HG03378 (cell line): ENCODE measurements around the gene PSMG1.

Source experiments
- ATAC-seq: cut with Tn5 transposase; IDR thresholded peaks from one replicate; pipeline ENCODE4 v1.9.1; 2021; ENCODE audit warnings: mild to moderate bottlenecking, moderate library complexity; ENCODE audit not compliant: unreplicated experiment

PSMG1 gene

DNA sequence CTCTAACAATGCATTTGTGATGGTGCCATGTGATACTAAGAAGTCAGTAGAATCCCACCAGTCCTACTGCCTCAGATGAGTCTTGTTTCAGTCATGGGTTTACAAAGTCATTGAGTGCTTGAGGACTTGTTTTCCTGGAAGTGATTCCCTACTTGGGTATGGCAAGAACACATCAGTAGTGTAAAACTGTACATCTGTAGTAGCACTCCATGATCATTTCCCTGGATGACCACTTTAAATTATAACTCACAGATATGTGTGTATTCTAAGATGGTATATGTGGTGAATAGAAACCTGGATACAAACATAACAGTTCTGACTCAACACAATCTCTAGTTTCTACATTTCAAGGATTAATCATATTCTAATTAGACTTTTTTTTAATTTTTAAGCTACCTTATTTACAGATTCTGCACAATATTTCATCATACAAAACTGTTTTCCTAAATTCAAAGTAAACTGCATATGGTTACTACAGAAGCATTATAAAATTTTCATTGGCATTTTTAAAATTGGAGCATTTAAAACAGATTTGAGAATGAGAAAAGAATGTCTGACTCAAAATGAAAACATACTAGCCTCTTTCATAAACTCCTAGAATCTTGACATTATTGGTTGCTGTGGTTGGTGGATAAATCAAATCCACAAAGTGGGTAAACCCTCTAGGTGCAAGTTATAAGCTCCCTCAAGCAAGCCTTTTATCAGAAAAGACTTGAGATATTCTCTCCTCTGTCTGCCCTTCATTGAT is 6.8 kb upstream of the PSMG1 start:
- ATAC-seq: no peak

DNA sequence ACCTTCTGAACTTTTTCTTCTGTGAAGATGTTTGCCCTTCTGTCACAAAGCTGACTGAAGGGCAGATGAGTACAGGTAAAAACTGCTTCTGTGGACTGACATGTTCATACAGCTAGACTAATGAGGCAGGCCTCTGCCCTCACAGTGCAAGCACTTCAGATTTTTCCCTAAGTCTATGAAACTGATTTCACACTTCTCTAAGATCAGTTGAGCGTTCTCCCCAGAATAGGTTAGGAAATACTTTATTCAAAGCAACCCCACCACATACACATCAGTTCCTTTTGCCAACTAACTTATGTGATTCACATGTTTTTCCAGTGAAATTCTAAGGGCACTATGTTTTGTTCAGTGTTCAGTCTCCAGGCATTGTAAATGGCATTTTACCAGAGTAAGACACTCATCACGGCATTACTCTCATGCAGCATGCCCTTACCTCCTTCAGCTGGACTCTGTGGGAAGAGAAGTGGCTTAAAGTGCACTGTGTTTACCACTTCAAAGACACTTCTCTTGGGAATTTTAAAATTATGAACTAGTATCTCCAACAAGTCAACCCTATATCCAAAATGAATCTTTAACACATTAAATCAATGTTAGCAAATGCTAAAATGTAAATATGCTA is 5.4 kb upstream of the PSMG1 start:
- ATAC-seq: no peak

DNA sequence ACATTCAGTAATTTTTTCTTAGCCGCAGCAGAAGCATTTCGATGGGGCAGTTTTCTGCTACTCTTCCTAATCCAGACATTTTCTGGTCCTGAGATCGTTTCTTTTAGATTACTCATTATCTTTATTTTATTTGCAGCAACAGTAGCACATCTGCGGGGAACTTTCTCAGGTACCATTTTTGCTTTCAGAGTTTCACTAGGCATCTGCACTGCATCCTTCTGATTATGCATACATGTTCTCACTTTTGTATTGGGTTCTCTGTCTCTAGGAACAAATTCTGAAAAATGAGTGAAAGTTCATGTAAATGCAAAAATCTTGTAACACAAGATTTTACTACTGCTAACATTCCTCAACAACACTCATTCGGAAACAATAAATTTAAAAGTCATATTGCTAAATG is 3.9 kb upstream of the PSMG1 start:
- ATAC-seq: no peak

DNA sequence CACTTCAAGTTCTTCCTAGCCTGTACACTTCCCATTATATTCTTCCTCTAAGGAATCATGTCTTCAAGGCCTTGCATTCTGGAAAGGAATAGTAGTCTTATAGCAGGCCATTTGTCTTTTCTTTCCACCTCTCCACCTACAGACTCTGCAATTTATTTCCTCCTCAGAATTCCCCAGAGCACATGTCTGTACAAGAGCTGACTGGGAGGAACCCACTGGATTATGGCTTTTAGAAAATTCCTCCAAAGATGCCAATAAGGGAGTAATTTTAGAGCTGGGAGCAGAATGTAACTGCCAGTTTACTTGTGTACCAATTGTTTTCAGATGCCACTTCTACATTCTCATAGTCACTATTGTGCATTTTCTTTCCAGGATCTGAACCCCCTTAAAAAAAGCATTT is 3.4 kb upstream of the PSMG1 start:
- ATAC-seq: no peak

DNA sequence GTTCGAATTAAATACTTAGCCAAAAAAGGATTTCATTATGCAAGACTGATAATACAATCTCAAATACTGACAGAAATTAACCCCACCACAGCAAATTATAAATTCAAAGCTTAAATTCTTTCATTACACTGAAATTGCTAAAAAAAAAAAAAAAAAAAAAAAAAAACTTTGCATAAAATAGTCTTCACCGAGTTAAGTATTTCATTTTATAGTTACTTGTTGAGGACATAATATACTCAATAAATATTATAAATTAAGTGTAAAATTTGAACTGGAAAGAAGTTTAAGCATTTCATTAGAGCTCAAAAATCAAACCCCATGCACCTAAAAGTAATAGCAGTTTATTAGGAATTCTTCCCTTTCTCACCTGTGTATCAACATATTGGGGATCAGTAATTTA is 1.9 kb upstream of the PSMG1 start:
- ATAC-seq: no peak

DNA sequence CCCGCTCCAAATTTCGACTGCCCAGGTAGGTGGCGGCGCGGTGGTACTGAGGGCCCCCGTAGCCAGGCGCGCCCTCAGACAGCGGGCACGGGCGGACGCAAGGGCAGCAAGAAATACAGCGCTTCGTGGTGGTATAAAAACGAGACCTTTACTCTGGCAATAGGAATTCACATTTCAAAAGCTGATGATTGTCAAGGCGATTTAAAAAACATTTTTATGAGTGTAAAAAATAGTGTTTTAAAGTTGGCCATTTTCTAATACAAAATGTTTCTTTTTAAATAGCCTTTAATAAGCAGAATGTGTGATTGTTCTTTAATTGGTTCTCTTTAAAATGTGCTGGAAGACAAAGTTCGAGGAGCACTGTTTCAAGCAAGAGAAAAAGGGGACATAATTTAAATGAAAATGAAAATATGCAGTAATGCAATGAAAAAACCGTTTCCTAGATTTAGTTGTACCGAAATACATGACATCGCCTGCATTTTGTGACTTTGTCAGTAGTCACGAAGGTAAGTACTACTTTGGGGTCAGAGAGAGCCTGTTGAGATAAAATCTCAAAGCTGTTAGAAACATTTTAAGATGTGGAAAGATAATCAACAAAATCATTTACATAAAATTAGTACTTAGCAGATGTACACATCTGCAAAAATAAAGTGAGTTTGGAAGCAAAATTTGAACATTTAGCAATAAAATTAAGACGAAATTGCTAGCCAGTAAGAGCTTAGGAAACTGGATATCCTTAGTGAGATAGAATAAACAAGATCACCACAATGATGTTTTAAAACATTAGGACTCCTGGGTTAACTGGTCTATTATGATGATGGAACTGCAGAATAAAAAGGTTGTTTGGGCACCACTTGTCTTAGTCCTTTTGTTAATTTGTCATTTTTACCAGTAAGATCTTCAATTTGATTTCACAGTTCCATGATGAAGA is 1.1 kb upstream of the PSMG1 start:
- ATAC-seq: no peak

DNA sequence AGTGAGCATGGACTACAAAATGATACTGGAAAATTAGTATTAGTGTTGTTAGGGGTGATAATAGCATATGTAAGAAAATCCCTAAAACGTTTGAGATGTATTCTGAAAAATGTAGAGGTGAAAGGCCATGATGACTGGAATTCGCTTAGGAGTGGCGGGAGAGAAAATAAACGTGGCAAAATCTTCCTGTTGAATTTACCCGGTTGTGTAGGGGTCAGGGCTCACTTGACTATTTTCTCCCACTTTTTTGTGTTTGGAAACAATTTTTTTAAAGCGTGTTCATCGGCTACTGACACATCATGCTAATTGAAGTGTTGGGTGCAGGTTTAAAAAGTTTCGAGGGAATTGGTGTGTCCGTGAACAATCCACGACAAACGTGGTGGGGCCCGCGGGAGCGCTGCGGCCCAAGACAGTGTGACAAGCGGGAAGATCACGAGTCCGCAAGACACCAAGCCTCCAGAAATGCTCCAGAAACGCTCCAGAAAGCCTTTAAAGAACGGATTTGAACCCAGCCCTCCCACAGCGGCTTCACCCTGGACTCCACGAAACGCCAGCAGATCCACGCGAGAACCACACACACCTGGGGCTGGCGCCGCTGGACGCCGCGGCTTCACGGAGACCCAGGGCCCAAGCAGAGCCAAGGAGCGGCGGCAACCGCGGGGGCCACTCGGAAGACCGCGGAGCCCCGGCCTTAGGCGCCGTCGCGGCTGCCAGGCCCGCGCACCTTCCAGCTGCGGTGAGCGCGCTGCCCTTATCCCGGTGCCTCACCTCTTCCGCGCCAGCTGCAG is 573 bp downstream of the PSMG1 start:
- no peak for ATAC-seq

DNA sequence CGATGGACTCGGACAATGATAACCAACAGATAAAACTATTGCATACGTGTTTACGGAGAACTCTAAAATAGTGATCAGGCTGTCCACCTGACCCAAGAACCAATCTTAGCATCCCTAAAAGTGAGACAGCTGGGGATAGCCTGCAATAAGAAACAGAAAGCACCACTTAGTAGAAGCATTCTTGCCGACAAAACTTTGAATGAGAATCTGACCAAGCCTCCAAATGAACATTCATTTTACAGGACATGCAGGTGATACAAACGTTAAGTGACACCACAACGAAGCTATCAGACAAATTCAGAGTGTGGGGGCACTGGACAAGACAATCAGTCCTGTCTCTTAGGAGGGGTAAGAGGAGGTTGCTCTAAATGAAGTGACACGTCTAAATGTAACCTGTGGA is 1.2 kb downstream of the PSMG1 start:
- ATAC-seq: no peak

DNA sequence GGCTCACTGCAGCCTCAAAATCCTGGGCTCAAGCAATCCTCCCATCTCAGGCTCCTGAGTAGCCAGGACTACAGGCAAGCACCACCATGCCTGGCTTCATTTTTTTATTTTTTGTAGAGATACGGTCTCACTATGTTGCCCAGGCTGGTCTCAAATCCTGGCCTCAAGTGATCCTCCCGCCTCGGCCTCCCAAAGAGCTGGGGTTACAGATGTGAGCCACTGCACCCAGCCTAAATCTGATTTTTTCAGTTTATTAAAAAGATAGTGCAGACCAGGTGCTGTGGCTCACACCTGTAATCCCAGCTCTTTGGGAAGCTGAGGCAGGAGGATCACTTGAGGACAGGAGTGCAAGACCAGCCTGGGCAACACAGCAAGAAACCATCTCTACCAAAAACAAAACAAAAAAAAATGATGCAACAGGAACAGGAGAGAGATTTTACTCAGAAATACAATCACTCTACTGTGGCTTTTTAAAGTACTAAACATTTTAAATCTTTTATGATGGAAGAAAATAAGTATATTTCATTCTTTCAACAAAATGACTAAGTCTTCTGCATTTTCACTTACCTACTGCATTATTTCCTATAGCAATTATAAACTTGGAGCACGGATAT is 1.9 kb downstream of the PSMG1 start:
- ATAC-seq: no peak

DNA sequence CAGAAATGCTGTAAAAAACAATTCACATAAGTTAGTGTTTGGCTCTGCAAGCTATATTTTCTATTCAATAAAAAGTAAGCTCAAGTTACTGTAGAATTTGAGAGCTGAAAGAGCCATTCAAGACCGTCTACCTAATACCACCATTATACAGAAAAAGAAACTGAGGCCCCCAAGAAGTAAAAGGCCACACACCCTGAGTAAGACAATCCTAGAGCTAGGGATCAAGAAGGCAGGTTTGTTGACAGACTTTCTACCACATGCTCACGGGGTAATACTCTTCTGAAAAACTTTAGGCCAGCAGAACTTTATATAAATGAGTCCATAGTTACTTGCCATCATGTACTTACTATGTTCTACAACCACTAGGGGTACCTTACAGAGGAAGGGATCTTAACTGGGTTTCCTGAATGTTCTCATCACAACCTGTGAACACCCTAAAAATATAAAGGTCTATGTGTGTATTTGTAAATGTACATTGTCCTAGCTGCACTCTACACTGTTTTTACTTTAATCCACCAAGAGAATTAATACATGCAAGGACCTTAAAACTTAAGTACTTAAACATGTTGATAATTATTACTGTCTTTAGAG is 2.7 kb downstream of the PSMG1 start:
- no peak for ATAC-seq

DNA sequence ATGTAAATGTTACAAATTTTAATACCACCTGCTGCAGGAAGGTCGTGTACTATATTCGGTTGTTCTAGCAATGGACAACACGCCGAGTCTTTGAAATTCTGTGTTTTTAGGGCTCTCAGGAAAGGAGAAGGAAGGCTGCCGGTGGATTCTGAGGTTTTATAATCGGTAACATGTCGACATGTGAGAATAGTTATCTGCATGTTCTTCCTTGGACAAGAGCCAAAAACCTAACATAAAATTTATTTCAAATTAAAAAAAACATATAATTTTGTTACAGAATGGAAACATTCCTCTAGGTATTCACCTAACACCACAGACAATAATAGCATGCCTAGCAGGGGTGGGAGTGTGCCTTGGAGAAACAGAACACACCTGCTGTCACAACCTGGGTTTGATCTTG is 4.8 kb downstream of the PSMG1 start:
- no peak for ATAC-seq

DNA sequence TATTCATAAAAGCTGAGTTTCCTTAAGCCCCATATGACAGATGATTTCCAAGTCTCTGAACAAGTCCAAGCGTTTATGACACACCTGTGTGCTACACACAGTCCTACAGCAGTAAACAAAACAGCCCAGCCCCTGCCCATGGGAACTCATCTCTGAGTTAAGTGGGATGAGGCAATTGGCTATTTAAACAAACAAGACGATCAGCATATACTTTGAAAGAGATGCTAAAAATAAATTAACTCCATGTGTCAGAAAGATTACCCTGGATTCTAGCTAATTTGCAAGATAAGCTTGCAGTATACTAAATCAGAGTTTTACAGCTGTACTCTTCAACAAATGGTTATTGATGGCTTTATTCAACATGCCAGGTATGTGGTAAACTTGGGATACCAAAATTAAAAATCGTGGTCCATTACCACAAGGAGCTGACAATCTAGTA is 7.0 kb downstream of the PSMG1 start:
- ATAC-seq: no peak

DNA sequence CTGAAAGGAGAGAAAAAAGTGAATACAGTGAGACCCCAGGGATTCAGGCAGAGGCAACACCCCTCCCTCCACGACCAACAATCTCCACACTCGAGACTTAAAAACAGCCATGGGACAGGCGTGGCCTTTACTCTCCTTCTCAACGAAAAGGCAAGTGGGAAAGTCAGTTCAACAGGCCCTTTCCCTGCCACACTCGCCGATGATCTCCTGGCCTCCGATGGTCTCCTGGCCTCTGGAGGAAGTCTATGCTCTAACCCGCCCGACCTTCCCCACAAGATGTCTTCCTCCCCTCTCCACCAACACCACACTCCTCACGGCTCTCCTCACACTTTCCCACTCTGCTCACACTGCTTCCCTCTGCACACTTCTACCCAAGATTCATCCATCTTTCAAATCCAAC is 7.6 kb downstream of the PSMG1 start:
- no peak for ATAC-seq

DNA sequence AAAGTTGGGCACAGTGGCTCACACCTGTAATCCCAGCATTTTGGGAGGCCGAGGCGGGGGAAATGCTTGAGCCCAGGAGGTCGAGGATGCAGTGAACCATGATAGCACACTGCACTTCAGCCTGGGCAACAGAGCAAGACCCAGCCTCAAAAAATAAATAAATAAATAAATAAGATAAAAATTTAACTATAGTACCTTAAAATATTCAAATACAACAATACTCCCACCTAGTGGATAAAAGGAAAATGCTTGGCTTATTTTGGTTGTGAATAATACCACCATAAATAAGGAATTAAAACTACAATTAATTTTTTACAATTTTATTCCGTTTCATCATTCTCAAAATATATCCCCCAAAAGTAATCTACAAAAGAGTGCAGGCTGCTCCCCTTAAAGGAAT is 8.1 kb downstream of the PSMG1 start:
- no peak for ATAC-seq

DNA sequence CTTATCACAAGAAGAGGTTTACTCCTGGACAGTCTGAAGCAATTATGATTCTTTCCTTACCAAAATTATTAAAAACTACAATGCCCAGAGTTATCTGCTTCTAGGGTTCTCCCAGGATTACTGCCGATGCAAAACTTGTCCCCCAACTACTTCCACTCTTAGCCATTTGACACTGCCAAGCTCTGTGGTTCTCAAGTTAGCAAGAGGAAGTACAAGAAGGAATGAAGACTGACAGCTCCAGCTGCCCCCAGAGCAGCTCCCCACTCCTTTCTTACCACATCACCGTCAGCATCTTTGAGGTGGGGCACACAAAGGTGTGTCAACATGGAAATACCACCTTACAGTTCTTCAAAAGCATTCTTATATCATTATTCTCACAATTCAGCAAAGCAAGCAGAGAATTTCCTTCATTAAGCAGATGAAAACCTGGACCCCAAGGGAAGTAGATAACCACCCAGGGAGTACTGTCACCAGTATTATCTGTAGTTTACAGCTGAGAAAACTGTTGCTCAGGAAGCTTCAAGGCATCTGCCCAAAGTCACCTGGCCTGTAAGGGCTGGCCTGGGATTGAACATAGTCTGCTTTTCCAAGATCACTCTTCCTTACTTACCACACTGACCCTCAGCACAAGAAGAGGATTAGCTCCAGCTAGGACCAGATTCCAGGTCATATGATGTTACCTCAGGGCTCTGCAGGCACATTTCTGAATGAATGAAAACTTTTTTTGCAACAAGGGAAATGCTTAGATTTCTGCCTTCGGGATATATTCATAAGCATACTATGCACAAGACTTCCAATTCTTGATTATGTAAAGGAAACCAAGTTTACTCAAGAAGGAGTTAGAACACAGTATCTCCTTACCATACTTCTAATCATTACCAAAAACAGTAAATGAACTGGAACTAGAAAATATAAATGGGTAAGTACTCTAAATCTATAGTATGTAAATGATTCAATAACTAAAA is 9.3 kb downstream of the PSMG1 start:
- ATAC-seq: no peak

DNA sequence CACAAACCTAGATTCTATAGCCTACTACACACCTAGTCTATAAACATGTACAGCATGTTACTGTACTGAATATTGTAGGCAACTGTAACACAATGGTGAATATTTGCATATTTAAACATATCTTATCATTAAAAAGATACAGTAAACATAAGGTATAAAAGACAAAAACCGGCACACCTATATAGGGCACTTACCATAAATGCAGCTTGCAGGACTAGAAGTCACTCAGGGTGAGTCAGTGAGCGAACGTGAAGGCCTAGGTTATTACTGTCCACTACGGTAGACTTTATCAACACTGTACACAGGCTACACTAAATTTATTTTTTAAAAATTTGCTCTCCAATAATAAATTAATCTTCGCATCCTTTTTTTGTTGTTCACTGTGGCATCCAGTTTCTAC is 13.3 kb downstream of the PSMG1 start:
- no peak for ATAC-seq

DNA sequence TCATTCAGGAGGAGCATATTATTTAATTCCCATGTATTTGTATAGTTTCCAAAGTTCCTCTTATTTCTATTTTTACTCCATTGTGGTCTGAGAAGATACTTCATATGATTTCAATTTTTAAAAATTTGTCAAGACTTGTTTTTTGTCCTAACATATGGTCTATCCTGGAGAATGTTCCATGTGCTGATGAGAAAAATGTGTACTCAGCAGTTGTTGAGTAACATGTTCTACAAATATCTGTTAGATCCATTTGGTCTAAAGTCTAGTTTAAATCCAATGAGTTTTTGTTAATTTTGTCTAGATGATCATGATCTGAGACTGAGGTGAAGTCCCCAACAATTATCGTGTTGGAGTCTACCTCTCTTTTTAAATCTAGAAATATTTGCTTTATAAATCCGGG is 14.5 kb downstream of the PSMG1 start:
- no peak for ATAC-seq

DNA sequence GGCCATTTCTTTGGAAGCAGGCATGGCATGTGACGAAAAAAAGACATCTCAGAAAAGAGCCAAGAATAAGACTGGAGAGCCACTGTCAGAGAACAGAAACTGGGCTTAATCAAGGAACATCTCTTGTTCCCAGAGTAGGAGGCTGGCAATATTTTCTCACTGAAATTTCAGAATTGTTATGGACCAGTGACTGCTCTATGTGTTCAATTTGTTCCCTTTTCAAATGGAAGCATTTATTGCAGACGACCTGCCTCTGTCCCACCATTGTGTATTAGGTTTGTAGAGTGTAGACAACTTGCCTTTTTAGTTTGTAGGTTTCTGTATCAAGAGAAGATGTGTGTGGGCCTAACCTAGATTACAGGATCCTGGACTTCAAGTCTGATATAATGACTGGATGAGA is 18.7 kb downstream of the PSMG1 start:
- ATAC-seq: no peak

DNA sequence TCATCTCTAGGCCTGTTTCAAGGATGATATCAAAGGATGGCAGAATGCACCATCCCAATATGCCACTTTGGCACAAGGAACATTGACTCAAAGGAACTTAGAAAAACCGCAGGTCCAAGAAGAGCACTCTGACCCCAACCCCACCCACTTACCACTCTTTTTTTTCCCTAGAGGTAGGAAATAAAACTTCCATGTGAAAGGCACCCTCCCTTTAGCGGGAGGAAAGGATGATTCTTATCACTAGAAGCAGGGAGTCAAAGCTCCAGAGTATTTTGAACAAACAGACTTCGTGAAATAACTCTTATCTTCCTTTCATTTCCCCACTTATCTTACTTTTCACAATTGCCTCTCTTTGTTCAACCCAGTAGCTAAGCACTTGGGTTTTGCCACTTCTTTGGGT is 22.2 kb downstream of the PSMG1 start:
- ATAC-seq: no peak
